Measurements from ENCODE around the gene TTC23L. TPM values are rescaled to one million over a fixed set of nuclear protein-coding genes. Genes with fewer than 3 reads are reported as not detected.
"Not testable (repeated sequence)": the region's sequence is repeated elsewhere in the genome, so short reads cannot be mapped to it uniquely, and the experiment has no call there.

The TTC23L gene
- total RNA-seq, result under 0.01 and 0.04 TPM in 2 replicates

DNA sequence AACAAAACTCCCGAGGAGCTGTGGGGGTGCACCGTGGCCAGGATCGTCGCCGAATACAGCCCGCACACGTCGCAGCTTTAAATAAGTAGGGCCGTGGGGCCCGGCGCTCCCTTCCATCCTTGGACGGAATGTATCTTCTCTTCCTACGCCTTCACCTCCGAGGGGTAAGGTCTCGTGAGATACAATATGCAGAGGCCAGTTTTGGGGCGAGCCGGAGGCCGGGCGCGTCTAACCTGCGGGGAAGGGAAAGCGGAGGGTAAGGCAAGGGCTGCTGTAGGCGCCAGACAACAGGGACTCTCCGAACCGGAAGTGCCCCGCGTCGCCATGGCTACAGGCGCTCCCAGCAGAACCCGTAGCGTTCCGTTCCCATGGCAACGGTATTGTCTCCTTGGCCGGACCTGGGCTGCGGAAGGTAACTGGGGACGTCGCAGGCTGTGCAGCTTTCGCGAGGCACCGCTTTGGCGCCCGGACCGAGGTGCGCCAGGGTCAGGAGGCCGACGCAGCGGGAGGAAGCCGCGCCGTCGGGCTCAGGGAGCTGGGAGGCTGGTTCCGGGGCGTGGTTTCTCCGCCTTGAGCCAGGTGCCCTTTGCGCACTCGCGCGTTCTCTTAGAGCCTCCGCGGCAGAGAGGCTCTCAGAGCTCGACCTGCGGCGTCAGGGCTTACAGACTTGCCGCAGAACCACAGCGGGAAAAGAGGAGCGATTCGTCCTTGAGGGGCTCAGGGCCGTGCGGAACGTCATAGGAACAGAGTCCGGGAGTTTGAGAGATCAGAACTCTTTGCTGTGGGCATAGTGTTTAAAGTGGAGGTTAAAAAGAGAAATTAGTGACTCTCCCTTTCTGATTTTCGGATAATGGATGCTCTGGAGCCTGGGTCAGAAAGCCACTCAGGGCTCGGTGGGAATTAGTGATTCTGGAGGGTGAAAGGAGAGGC is at the start of gene TTC23L:
Gene TTC23L, plus strand, starts transcription at position 380 of the 930 bp plus-strand sequence. CDS start 1,508 bp downstream, outside the sequence.
- peak; percentile 32 for DNase-seq (ENCODE audit: low read depth, low spot score)

GRCh38 chr5:34789639-34790038 is 49.3 kb upstream of the TTC23L start:
- DNase-seq (ENCODE audit: low read depth, low spot score), result no peak

DNA sequence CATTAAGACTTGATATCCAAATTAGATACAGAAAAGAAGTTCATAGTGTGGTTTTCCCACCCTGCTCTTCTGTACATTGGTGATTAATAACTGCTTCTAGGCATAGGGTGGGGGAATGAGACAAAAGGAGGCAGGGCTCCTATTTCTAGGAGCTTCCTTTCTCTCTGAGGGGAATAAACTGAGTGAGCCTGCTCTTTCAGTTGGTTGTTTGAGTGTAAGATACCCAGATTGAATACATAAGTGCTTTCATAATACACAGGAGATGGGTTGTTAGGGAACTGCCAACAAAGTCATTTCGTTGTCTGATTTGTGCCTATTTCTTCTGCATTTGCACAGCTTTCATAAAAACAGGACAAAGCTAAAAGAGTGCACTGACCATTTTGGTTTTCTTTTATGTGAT is 48.9 kb upstream of the TTC23L start:
- DNase-seq (ENCODE audit: low read depth, low spot score), result no peak

DNA sequence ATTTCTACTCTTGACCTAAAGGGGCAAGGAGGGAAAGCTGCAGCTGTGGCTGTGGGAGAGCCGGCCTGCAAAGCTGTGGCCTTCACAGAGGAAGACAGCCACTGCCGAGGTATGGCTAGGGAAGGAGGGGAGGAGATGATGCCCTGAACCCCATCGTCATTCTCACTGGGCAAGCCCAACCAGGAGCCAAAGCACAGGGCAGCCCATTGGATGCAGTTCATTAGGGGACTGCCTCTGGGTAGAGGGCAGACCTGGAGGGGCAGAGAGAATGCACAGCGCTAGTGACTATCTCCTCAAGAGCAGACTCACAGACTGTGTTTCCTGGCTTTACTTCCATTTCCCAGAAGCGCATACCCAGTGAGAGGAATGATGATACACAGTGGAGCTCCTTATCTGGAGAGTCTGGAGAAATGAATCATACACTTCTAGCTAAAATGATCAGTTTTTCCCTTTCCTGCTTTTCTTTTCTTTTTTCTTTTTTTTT is 47.2 kb upstream of the TTC23L start:
- peak; percentile 68 for DNase-seq (ENCODE audit: low read depth, low spot score)

DNA sequence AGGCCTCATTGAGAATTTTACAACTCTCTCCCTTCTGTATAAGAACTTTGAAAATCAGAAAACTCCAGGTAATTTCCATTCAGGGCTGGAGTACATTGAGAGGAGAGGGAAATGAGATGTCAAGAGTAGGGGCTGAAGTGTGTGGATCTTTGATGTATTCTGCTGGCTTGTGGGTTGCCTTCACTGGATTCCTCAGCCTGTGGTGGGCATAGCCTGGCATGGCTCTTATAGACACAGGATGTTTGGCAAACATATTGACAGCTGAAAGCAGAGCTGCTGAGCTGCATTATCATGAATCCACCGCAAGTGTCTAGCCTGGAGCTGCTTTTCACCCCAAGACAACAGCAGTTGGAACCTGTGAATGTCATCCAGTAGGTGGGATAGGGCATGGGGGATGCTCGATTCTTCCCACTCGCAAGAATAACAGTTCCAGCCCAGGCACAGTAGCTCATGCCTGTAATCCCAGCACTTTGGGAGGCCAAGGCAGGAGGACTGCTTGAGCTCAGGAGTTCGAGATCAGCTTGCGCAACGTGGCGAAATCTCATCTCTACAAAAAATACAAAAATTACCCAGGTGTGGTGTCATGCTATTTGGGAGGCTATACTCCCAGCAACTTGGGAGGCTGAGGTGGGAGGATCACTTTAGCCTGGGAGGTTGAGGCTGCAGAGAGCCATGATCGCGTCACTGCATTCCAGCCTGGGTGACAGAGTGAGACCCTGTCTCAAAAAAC is 36.0 kb upstream of the TTC23L start:
- no peak for DNase-seq (ENCODE audit: low read depth, low spot score)

GRCh38 chr5:34803974-34804732 is 34.8 kb upstream of the TTC23L start:
- no peak for DNase-seq (ENCODE audit: low read depth, low spot score)

GRCh38 chr5:34804913-34805312 is 34.1 kb upstream of the TTC23L start:
- DNase-seq (ENCODE audit: low read depth, low spot score), result no peak

DNA sequence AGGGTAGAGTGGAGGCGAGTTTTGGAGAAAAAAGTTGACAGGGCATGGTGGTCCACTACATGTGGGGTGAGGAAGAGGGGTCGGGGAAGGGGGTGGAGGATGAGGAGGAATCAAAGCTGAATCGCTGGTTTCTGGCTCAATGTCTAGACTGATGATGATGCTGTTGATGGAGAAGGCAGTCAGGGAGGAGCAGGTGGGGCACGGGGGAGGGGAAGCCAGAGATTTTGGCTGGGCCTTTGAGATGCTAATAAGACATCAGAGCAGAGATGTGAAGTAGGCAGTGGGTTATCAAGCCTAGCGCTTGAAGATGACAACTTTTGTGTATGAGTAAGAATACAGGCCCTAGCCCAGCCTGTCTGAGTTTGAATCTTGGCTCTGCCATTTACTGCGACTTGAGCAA is 32.4 kb upstream of the TTC23L start:
- no peak for DNase-seq (ENCODE audit: low read depth, low spot score)

GRCh38 chr5:34811706-34812105 is 27.3 kb upstream of the TTC23L start:
- no peak for DNase-seq (ENCODE audit: low read depth, low spot score)

DNA sequence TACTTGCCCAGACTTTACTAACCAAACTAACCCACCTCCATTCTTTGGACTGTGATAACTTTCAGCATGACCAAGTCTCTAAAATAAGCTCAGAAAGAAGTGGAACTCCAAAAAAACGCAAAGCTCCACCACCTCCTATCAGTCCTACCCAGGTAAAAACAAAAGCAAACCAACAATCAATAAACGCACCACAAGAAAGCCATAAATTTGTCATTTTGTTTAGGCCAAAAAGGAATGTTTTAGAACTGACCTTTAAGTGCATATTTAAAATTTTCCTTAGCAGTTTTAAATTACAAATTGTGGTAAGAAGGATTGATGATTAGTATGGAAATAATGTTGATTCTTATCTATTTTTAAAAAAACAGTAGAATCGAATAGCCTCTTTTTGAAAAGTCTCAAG is 25.5 kb upstream of the TTC23L start:
- no peak for DNase-seq (ENCODE audit: low read depth, low spot score)

DNA sequence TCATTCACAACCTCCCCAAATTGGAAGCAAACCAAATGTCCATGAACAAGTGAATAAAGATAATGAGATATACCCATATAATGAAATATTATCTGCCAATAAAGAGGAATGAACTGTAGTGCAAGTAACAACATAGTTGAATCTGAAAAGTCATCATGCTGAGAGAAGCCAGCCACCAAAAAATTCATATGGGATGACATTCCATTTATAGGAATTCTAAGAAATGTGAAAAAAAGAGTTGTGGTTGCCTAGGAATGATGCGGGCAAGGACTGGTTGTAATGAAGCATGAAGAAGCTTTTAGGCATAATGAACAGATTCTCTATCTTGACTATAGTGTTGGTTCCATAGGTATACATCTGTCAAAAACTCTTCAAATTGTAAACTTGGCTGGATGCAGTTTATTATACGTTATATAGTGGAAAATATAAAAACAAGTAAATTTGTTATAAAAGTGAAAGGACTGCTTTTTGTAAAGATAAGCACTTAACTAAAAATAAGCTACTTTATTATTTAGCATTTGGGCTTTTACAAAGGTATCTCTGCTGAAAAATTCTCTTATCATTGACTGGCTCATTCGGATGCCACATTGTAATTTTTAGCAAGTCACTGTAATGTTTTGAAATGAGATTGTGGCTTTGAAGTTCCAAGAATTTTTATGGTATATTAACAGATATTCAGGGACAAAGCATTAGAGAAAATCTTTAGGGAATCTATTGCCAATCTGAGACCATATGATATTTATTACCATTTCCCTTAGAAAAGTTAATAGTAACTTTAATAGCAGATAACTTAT is 21.2 kb upstream of the TTC23L start:
- no peak for DNase-seq (ENCODE audit: low read depth, low spot score)

GRCh38 chr5:34818717-34819116 is 20.2 kb upstream of the TTC23L start:
- no peak for DNase-seq (ENCODE audit: low read depth, low spot score)

DNA sequence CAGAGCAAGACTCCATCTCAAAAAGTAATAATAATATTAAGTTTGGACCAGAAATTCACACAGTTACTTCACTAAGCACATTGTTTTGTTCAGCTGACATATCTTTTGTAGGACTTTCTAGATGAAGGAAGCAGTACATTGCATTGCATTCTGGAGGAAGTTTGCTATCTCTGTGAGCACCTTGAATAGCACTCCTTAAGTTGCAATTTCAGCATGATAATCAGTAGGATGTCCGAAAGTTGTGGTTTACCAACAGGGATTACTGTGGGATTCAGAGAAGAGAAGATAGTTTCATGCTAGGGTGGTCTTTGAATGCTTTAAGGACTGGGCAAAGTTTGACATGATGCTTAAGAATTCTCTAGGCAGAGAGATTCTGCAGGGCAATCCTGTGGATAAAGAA is 18.4 kb upstream of the TTC23L start:
- DNase-seq (ENCODE audit: low read depth, low spot score), result no peak

DNA sequence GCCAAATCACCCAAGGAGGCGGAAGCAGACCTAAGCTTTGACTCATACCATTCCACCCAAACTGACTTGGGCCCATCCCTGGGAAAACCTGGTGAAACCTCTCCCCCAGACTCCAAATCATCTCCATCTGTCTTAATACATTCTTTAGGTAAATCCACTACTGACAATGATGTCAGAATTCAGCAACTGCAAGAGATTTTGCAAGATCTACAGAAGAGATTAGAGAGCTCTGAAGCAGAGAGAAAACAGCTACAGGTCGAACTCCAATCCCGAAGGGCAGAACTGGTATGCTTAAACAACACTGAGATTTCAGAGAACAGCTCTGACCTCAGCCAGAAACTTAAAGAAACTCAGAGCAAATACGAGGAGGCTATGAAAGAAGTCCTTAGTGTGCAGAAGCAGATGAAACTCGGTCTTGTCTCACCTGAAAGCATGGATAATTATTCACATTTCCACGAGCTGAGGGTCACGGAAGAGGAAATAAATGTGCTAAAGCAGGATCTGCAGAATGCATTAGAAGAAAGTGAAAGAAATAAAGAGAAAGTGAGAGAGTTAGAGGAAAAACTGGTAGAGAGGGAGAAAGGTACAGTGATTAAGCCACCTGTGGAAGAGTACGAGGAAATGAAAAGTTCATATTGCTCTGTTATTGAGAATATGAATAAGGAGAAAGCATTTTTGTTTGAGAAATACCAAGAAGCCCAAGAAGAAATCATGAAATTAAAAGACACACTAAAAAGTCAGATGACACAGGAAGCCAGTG is 15.8 kb upstream of the TTC23L start:
- DNase-seq (ENCODE audit: low read depth, low spot score), result no peak

- no peak for DNase-seq (ENCODE audit: low read depth, low spot score)
Observed at GRCh38 chr5:34826347-34826746, 12.6 kb upstream of the TTC23L start.

- no peak for DNase-seq (ENCODE audit: low read depth, low spot score)
Observed at GRCh38 chr5:34827588-34828506, 11.1 kb upstream of the TTC23L start.

- DNase-seq (ENCODE audit: low read depth, low spot score), result not testable (repeated sequence)
Observed at GRCh38 chr5:34830827-34831226, 8.1 kb upstream of the TTC23L start.

DNA sequence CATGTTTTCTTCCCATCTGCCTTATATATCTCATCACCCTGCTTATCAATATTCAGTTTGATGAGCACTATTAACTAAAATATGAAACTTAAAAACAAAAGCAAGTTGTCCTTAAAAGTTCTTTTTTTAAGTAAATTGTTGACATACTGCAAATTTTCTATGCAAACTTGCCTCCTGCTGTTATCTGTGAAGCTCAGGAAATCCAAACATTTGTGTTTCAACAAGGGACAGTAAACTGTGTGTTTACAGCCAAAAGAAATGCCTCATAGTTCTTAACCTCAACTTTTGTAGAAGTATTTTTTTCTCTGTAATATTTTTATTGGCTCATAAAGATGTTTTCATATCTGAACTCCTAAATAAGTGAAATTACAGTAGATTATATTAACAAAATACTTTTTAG is 7.7 kb upstream of the TTC23L start:
- DNase-seq (ENCODE audit: low read depth, low spot score), result no peak

DNA sequence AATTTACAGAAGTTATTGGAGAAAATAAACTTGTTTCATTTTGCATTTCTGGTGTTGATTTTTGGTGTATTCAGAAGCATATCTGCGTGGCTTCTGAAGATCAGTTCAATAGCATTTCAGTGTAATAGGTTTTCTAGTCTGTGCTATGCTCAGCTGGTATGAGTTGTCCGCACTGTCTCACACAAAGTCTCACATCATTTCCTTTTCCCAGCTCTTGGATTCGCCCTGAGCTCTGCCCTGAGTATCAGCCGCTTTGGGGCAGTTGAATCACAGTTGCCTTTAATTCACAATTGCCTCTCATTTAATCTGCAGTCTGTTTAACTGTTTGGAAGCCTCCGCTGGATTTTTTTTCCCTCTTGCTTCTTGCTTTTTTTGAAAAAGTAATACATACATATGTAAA is 6.4 kb upstream of the TTC23L start:
- DNase-seq (ENCODE audit: low read depth, low spot score), result no peak

All from pulmonary artery endothelial cell (primary cell).